PC-3 (cell line): Measurements from ENCODE around the gene PARP1. TPM values are rescaled to one million over a fixed set of nuclear protein-coding genes. Genes with fewer than 3 reads are reported as not detected.

Experiments used
- ATAC-seq: fragments of 200-7000 bp; cut with Tn5 transposase; 2 replicates; pipeline ENCODE4 v1.9.1; 2020; ENCODE audit warnings: mild to moderate bottlenecking, moderate library complexity
- BruUV-seq: library from RNA; stranded (reverse); fragments of 400-500 nt; replicated peaks from 2 replicates; lab custom pipeline; 2021; lab: Mats Ljungman, UMichigan
- CTCF ChIA-PET: fragments of 300-600 bp; sonication (Branson Sonifier 250); formaldehyde crosslinking; loops from one replicate; lab custom pipeline; 2022; ENCODE audit warnings: antibody characterized with exemption; lab: Charles Lee
- POLR2A ChIA-PET: fragments of 300-600 bp; sonication (Branson Sonifier 250); formaldehyde crosslinking; loops from one replicate; lab custom pipeline; 2022; ENCODE audit warnings: antibody characterized with exemption; ENCODE audit not compliant: unreplicated experiment; lab: Charles Lee
- DNase-seq: peaks from one replicate; pipeline ENCODE4 v3.0.0-alpha.2; 2015
- H2AFZ ChIP-seq: fragments of 300-600 bp; sonication (generic); 2 replicates; pipeline ENCODE4 v1.6.0; 2016; ENCODE audit warnings: antibody characterized with exemption, low read length
- H3F3A ChIP-seq: fragments of 300-600 bp; sonication (generic); one replicate; pipeline ENCODE4 v1.6.0; 2017; ENCODE audit warnings: antibody characterized with exemption, low read length, control low read depth, mild to moderate bottlenecking; ENCODE audit not compliant: unreplicated experiment
- H3K27ac ChIP-seq: fragments of 300-600 bp; sonication (generic); 2 replicates; pipeline ENCODE4 v1.5.1; 2016; ENCODE audit warnings: mild to moderate bottlenecking, low read length
- H3K27me3 ChIP-seq: fragments of 300-600 bp; sonication (generic); 2 replicates; pipeline ENCODE4 v1.6.1; 2016; ENCODE audit warnings: low read length, mixed read lengths
- H3K36me3 ChIP-seq: fragments of 300-600 bp; sonication (generic); 2 replicates; pipeline ENCODE4 v1.6.1; 2016; ENCODE audit warnings: low read depth, mixed run types, low read length, mixed read lengths
- H3K4me1 ChIP-seq: fragments of 300-600 bp; sonication (generic); 2 replicates; pipeline ENCODE4 v1.5.1; 2016; ENCODE audit warnings: low read length; ENCODE audit not compliant: insufficient read depth
- H3K4me2 ChIP-seq: fragments of 300-600 bp; sonication (generic); 2 replicates; pipeline ENCODE4 v1.6.0; 2016; ENCODE audit warnings: low read length
- H3K4me3 ChIP-seq: fragments of 300-600 bp; sonication (generic); 2 replicates; pipeline ENCODE4 v1.5.1; 2016; ENCODE audit warnings: mild to moderate bottlenecking, low read length, mixed read lengths
- H3K79me2 ChIP-seq: fragments of 300-600 bp; sonication (generic); 2 replicates; pipeline ENCODE4 v1.6.1; 2017; ENCODE audit warnings: low read length, mixed read lengths
- H3K9ac ChIP-seq: fragments of 300-600 bp; sonication (generic); 2 replicates; pipeline ENCODE4 v1.6.0; 2016; ENCODE audit warnings: mild to moderate bottlenecking, low read length
- H3K9me2 ChIP-seq: fragments of 300-600 bp; sonication (generic); replicated peaks from 2 replicates; pipeline ENCODE4 v1.6.1; 2016; ENCODE audit warnings: mixed run types, low read length, mixed read lengths
- H3K9me3 ChIP-seq: fragments of 300-600 bp; sonication (generic); 2 replicates; pipeline ENCODE4 v1.6.1; 2016; ENCODE audit warnings: low read length, mixed read lengths
- H4K20me1 ChIP-seq: fragments of 300-600 bp; sonication (generic); 2 replicates; pipeline ENCODE4 v1.6.1; 2016; ENCODE audit warnings: low read length, mixed read lengths
- CTCF ChIP-seq: fragments of 300-600 bp; sonication (generic); conservative IDR thresholded peaks from 2 replicates; pipeline ENCODE4 v1.5.1; 2017; ENCODE audit warnings: antibody characterized with exemption, low read depth, mild to moderate bottlenecking, low read length
- EZH2 ChIP-seq: fragments of 300-600 bp; sonication (generic); IDR thresholded peaks from one replicate; pipeline ENCODE4 v1.6.1; 2017; ENCODE audit warnings: antibody characterized with exemption, mild to moderate bottlenecking, low read length; ENCODE audit not compliant: unreplicated experiment
- EZH2phosphoT487 ChIP-seq: fragments of 300-600 bp; sonication (generic); IDR thresholded peaks from 2 replicates; pipeline ENCODE4 v1.6.1; 2018; ENCODE audit warnings: mild to moderate bottlenecking, antibody characterized with exemption, low read length, borderline replicate concordance
- intact Hi-C: fragments of 100-400 bp; cut with micrococcal nuclease; formaldehyde crosslinking; loops from 2 replicates; pipeline ENCODE4 v1.9.0; 2023
- total RNA-seq: library from RNA; depleted of rRNA; stranded (reverse); fragments of >200 nt; gene quantifications from 2 replicates; pipeline ENCODE4 v1.2.3, GENCODE V29; 2014

Gene PARP1
- total RNA-seq, 1 experiment from 2014 or later: 538 TPM

- H3F3A ChIP-seq: no peaks in the 10 kb centered on the region
- no TSS peak for BruUV-seq
- H3K27me3 ChIP-seq: no peaks in the 10 kb centered on the region
- ChIA-PET POLR2A (no interaction called here), CTCF (interaction anchor here (0.7 kb wide), 1 partner anchor 62 kb away, joined by 10 read pairs; no protein-coding TSS in a partner anchor)
- DNase-seq (no peak), ATAC-seq (no peak)
- H4K20me1 ChIP-seq: no peaks in the 10 kb centered on the region
- H3K79me2 ChIP-seq: no peaks in the 10 kb centered on the region
- H3K27ac ChIP-seq: no peak overlapping the region
- H3K4me2 ChIP-seq: no peak overlapping the region
- H3K36me3 ChIP-seq: peaks cover 90% of the 10 kb centered on the region
- intact Hi-C loops: no loop called here
- H3K9me2 ChIP-seq: no peaks in the 10 kb centered on the region
- TF ChIP-seq CTCF (no peak), EZH2 (no peak), EZH2phosphoT487 (no peak)
- H3K9ac ChIP-seq: no peak overlapping the region
- no peak overlapping the region for H2AFZ ChIP-seq
- H3K4me3 ChIP-seq: no peak overlapping the region
- H3K9me3 ChIP-seq: no peaks in the 10 kb centered on the region
- H3K4me1 ChIP-seq: 0 out of 2 replicates have a peak, but pooled peaks cover 4% of the 10 kb centered on the region
Observed at GRCh38 chr1:226362361-226362760, 45.5 kb downstream of the PARP1 start.

- Histone ChIP-seq H3K9ac (no peak overlapping the region), H3K79me2 (no peaks in the 10 kb centered on the region), H3K4me1 (no peaks in the 10 kb centered on the region), H3K4me2 (no peak overlapping the region), H3F3A (no peaks in the 10 kb centered on the region), H3K4me3 (no peak overlapping the region), H3K9me3 (no peaks in the 10 kb centered on the region), H3K27ac (no peak overlapping the region), H3K27me3 (no peaks in the 10 kb centered on the region), H2AFZ (no peak overlapping the region), H3K9me2 (no peaks in the 10 kb centered on the region), H4K20me1 (no peaks in the 10 kb centered on the region), H3K36me3 (peaks cover 75% of the 10 kb centered on the region)
- ChIA-PET POLR2A (no interaction called here), CTCF (no interaction called here)
- intact Hi-C loops: no loop called here
- BruUV-seq: no TSS peak
- DNase-seq: no peak
- no peak for TF ChIP-seq CTCF
- TF ChIP-seq EZH2: no peak
- no peak for TF ChIP-seq EZH2phosphoT487
- no peak for ATAC-seq
Observed at GRCh38 chr1:226360106-226360746, 47.7 kb downstream of the PARP1 start.

- no peaks in the 10 kb centered on the region for H3F3A ChIP-seq
- no peak for ATAC-seq
Observed at GRCh38 chr1:226357416-226357815, 50.5 kb downstream of the PARP1 start.

More at GRCh38 chr1:226357416-226357815, 50.5 kb downstream of the PARP1 start:
- no peaks in the 10 kb centered on the region for H3K9me2 ChIP-seq
- H3K27me3 ChIP-seq: no peaks in the 10 kb centered on the region
- H4K20me1 ChIP-seq: no peaks in the 10 kb centered on the region
- CTCF ChIA-PET: no interaction called here
- TF ChIP-seq CTCF (no peak), EZH2 (no peak), EZH2phosphoT487 (no peak)
- no peak overlapping the region for H3K9ac ChIP-seq
- intact Hi-C loops: no loop called here
- no peaks in the 10 kb centered on the region for H3K9me3 ChIP-seq
- H2AFZ ChIP-seq: no peak overlapping the region
- BruUV-seq: no TSS peak
- H3K36me3 ChIP-seq: peaks cover 48% of the 10 kb centered on the region
- H3K4me3 ChIP-seq: no peak overlapping the region
- no peak overlapping the region for H3K27ac ChIP-seq
- POLR2A ChIA-PET: no interaction called here
- no peak overlapping the region for H3K4me2 ChIP-seq
- H3K4me1 ChIP-seq: no peaks in the 10 kb centered on the region
- no peaks in the 10 kb centered on the region for H3K79me2 ChIP-seq
- DNase-seq: no peak
